ENCODE results near the gene DCANP1. TPM values are rescaled to one million over a fixed set of nuclear protein-coding genes. Genes with fewer than 3 reads are reported as not detected.

DCANP1 gene
- total RNA-seq, 1 donor from 2014 or later, result not detected

DNA sequence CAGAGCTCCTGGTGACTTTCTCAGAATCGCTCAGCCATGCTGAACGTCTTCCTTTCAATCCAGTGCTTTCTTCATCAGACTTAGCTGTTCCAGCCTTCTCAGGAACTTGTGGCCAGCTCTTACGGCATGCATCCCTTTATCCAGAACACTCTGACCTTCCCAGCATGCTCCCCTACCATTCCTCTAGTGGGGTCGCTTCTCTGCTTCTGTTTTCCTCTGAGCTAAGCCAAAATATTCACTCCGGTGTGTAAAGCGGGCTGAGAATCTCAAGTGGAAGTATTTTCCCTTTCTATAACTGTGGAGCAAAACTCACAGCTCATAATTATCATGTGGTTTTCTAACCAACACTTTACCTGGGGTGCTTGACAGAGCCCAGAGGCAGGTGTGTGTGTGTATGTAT is 6.2 kb downstream of the DCANP1 start:
- no peak for DNase-seq (ENCODE audit: low spot score)
- no peaks in the 10 kb centered on the region for H3K36me3 Mint-ChIP-seq (ENCODE audit: low read depth)
- H3K4me3 Mint-ChIP-seq (ENCODE audit: unreplicated experiment), result no peak overlapping the region
- H3K27me3 Mint-ChIP-seq (ENCODE audit: low read depth), result no peaks in the 10 kb centered on the region
- TF ChIP-seq CTCF (IDR thresholded peaks at IDR 0.05), result no peak
- peaks cover 14% of the 10 kb centered on the region for H3K4me1 Mint-ChIP-seq (ENCODE audit: low read depth)
- no peak overlapping the region for H3K27ac Mint-ChIP-seq (ENCODE audit: unreplicated experiment)
- no peaks in the 10 kb centered on the region for H3K9me3 Mint-ChIP-seq (ENCODE audit: low read depth)

DNA sequence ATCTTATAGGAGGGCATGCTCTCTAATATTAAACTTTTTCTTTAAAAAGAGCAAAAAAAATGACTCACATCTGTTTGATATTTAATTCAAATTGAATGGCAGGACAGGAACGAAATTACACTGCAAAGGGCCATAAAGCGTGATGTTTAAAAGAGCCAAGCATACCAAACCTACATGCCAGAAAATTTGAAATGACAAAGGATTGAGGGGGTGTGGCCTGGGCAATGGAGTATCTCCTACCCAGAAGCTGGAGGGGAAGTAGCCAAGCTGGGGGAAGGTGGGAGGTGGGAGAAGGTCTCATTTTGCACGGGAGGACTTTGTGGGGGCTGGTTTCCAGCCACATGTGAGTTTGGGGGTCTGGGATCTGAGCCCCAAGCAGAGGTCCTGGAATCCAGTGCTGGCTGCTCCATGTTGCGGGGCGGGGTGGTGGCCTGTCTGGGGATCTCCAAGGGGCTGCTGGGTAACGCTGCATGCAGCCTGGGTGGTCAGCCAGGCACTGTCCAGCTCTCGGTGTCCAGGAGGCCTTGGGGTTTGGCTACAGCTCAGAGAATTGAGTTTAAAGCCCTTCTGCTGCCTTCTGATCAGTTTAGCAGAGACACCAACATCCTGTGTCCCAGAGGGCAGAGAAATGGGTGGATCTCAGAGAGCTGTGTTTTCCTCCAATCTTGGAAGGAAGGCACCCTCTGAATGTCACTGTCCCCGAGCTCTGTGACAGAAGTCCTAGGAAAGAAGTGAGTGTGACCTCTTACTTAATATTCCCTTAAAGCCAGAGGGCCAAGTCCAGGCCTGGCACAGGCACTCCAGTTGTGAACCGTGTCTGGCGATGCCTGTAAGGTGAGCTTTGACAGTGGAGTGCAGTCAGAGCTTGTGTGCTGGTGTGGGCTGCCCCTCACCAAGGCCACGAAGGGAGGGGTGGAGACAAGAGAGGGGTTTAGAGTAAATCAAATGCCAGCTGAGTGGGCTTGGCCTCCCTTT is 7.6 kb downstream of the DCANP1 start:
- Mint-ChIP-seq H3K27me3 (ENCODE audit: low read depth) (no peaks in the 10 kb centered on the region), H3K9me3 (ENCODE audit: low read depth) (no peaks in the 10 kb centered on the region), H3K36me3 (ENCODE audit: low read depth) (no peaks in the 10 kb centered on the region), H3K4me3 (ENCODE audit: unreplicated experiment) (no peak overlapping the region), H3K27ac (ENCODE audit: unreplicated experiment) (no peak overlapping the region), H3K4me1 (ENCODE audit: low read depth) (peaks cover 14% of the 10 kb centered on the region)
- DNase-seq (ENCODE audit: low spot score), result no peak
- no peak for TF ChIP-seq CTCF (IDR thresholded peaks at IDR 0.05)

DNA sequence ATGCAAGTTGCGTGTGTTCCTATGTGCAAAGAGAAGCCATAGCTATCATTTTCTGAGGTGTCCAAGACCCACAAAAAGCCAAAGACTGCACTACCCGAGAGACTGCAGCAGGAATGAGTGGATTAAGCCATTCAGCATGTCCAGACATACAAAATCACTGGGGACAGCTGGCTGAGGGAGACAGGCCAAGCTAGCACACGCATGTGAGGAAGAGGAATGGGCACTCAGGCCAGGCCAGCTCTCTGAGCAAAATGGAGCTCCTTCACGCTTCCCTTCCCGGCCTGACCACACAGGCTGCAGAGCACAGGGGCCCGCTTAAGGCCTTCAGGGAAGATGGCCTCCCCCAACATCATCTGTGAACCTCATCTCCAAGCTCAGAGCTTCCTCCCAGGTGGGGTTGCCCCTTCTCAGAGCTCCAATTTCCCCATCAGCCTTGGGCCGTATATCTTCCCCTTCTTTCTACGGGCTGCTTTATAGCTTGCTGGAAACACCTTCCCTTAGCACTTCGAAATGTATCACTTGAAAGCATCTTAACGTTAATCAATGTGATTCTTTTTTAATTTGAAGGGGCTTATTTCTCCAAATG is 8.4 kb downstream of the DCANP1 start:
- DNase-seq (ENCODE audit: low spot score), result no peak
- H3K27me3 Mint-ChIP-seq (ENCODE audit: low read depth), result no peaks in the 10 kb centered on the region
- no peak overlapping the region for H3K4me3 Mint-ChIP-seq (ENCODE audit: unreplicated experiment)
- no peak overlapping the region for H3K27ac Mint-ChIP-seq (ENCODE audit: unreplicated experiment)
- TF ChIP-seq CTCF (IDR thresholded peaks at IDR 0.05), result no peak
- peaks cover 17% of the 10 kb centered on the region for H3K4me1 Mint-ChIP-seq (ENCODE audit: low read depth)
- H3K36me3 Mint-ChIP-seq (ENCODE audit: low read depth), result no peaks in the 10 kb centered on the region
- no peaks in the 10 kb centered on the region for H3K9me3 Mint-ChIP-seq (ENCODE audit: low read depth)

- H3K36me3 Mint-ChIP-seq (ENCODE audit: low read depth), result no peaks in the 10 kb centered on the region
- peaks cover 18% of the 10 kb centered on the region for H3K4me1 Mint-ChIP-seq (ENCODE audit: low read depth)
- no peaks in the 10 kb centered on the region for H3K27me3 Mint-ChIP-seq (ENCODE audit: low read depth)
- H3K27ac Mint-ChIP-seq (ENCODE audit: unreplicated experiment), result peak overlapping the region; percentile 63
- no peak for TF ChIP-seq CTCF (IDR thresholded peaks at IDR 0.05)
- H3K4me3 Mint-ChIP-seq (ENCODE audit: unreplicated experiment), result no peak overlapping the region
- H3K9me3 Mint-ChIP-seq (ENCODE audit: low read depth), result no peaks in the 10 kb centered on the region
- no peak for DNase-seq (ENCODE audit: low spot score)
These were observed 9.2 kb downstream of the DCANP1 start for GRCh38 chr5:135437796-135438560.

DNA sequence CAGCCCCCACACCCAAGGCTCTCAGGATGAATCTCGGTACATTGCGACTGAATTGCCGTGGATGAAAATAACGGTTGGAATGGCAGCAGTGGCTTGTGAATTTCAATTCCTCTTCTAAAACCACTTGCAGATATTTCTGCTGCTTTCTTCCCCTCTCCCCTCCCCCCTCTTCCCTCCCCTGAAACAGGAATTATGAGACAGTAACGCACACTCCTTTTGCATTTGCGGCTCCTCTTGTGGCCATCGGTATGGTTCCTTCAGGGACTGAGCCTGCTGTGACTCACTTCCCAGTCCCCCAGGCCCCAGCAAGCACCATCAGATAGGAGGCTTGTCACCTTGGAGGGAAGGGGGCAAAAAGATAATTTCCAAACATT is 9.7 kb downstream of the DCANP1 start:
- Mint-ChIP-seq H3K27ac (ENCODE audit: unreplicated experiment) (no peak overlapping the region), H3K27me3 (ENCODE audit: low read depth) (no peaks in the 10 kb centered on the region), H3K36me3 (ENCODE audit: low read depth) (no peaks in the 10 kb centered on the region), H3K4me3 (ENCODE audit: unreplicated experiment) (no peak overlapping the region), H3K9me3 (ENCODE audit: low read depth) (no peaks in the 10 kb centered on the region), H3K4me1 (ENCODE audit: low read depth) (peaks cover 13% of the 10 kb centered on the region)
- TF ChIP-seq CTCF (IDR thresholded peaks at IDR 0.05), result no peak
- no peak for DNase-seq (ENCODE audit: low spot score)

Data from chondrocyte (in vitro differentiated cells).